Neuronal stem cell (in vitro differentiated cells): Measurements from ENCODE around the gene FOXL3.
A peak's percentile ranks its signal among the peaks of the same experiment; 100 is the strongest.

ENCODE experiments used
- DNase-seq: peaks from one replicate; pipeline ENCODE4 v3.0.0-alpha.2; 2013; ENCODE audit warnings: low spot score
- H2AFZ ChIP-seq: one replicate; pipeline ENCODE4 v1.6.1; 2013; ENCODE audit warnings: mild to moderate bottlenecking, low read length, inconsistent platforms
- H2AK5ac ChIP-seq: 2 replicates; pipeline ENCODE4 v1.6.1; 2013; ENCODE audit warnings: low read depth, mild to moderate bottlenecking, inconsistent platforms, low read length, moderate library complexity, mixed read lengths
- H2BK120ac ChIP-seq: 2 replicates; pipeline ENCODE4 v1.6.1; 2013; ENCODE audit warnings: low read depth, mild to moderate bottlenecking, inconsistent platforms, low read length, moderate library complexity, mixed read lengths
- H2BK12ac ChIP-seq: one replicate; pipeline ENCODE4 v1.6.1; 2013; ENCODE audit warnings: low read length, inconsistent platforms
- H2BK15ac ChIP-seq: 2 replicates; pipeline ENCODE4 v1.6.1; 2013; ENCODE audit warnings: mild to moderate bottlenecking, low read length, inconsistent platforms, mixed read lengths
- H2BK5ac ChIP-seq: one replicate; pipeline ENCODE4 v1.6.1; 2013; ENCODE audit warnings: inconsistent platforms, mild to moderate bottlenecking, low read length, moderate library complexity
- H3K14ac ChIP-seq: one replicate; pipeline ENCODE4 v1.6.1; 2013; ENCODE audit warnings: low read length, inconsistent platforms
- H3K18ac ChIP-seq: 2 replicates; pipeline ENCODE4 v1.6.1; 2013; ENCODE audit warnings: low read length, inconsistent platforms
- H3K23ac ChIP-seq: 2 replicates; pipeline ENCODE4 v1.6.1; 2013; ENCODE audit warnings: low read depth, mild to moderate bottlenecking, mixed read lengths, low read length, inconsistent platforms; ENCODE audit not compliant: poor library complexity
- H3K27ac ChIP-seq: replicated peaks from 3 replicates; pipeline ENCODE4 v1.5.1; 2013; ENCODE audit warnings: low read length, inconsistent platforms
- H3K27me3 ChIP-seq, 3 experiments: 2 replicates each; pipeline ENCODE4 v1.6.1; 2013; ENCODE audit warnings: low read length in 3 of 3, mild to moderate bottlenecking in 2 of 3, inconsistent platforms in 1 of 3, low read depth in 1 of 3, mixed read lengths in 1 of 3, moderate library complexity in 1 of 3; ENCODE audit not compliant: control insufficient read depth in 3 of 3, insufficient read depth in 3 of 3
- H3K36me3 ChIP-seq, 2 donors: replicated peaks in 1 of 2; 2 replicates each; pipeline ENCODE4 v1.6.1; 2013; ENCODE audit warnings: low read length in 2 of 2; ENCODE audit not compliant: control insufficient read depth in 2 of 2, insufficient read depth in 2 of 2
- H3K4ac ChIP-seq: 2 replicates; pipeline ENCODE4 v1.6.1; 2013; ENCODE audit warnings: inconsistent platforms, mild to moderate bottlenecking, low read length, moderate library complexity
- H3K4me1 ChIP-seq, 2 donors: 1 replicate in 1 of 2; 2 replicates in 1 of 2; pipeline ENCODE4 v1.6.1; 2013; ENCODE audit warnings: low read length in 2 of 2, low read depth in 1 of 2; ENCODE audit not compliant: control insufficient read depth in 2 of 2, insufficient read depth in 1 of 2
- H3K4me2 ChIP-seq: one replicate; pipeline ENCODE4 v1.6.1; 2013; ENCODE audit warnings: mild to moderate bottlenecking, low read length, inconsistent platforms; ENCODE audit not compliant: insufficient read depth, poor library complexity, severe bottlenecking
- H3K4me3 ChIP-seq, 2 donors: 2 replicates each; pipeline ENCODE4 v1.5.1; 2013; ENCODE audit warnings: low read length in 2 of 2, mild to moderate bottlenecking in 2 of 2, inconsistent platforms in 1 of 2, moderate library complexity in 1 of 2
- H3K79me1 ChIP-seq: one replicate; pipeline ENCODE4 v1.6.1; 2013; ENCODE audit warnings: low read depth, mild to moderate bottlenecking, inconsistent platforms, low read length, moderate library complexity
- H3K9ac ChIP-seq: one replicate; pipeline ENCODE4 v1.6.1; 2013; ENCODE audit warnings: mild to moderate bottlenecking, low read depth, low read length, inconsistent platforms; ENCODE audit not compliant: poor library complexity
- H3K9me3 ChIP-seq, 2 donors: replicated peaks in 1 of 2; 2 replicates each; pipeline versions ENCODE3 to v1.6.1; 2013; ENCODE audit warnings: low read length in 2 of 2, mild to moderate bottlenecking in 2 of 2, inconsistent platforms in 1 of 2, low read depth in 1 of 2, mixed read lengths in 1 of 2, moderate library complexity in 1 of 2; ENCODE audit not compliant: control insufficient read depth in 2 of 2, insufficient read depth in 1 of 2
- H4K8ac ChIP-seq: one replicate; pipeline ENCODE4 v1.6.1; 2013; ENCODE audit warnings: low read depth, mild to moderate bottlenecking, inconsistent platforms, low read length, moderate library complexity
- H4K91ac ChIP-seq: one replicate; pipeline ENCODE4 v1.6.1; 2013; ENCODE audit warnings: low read length, low read depth, mild to moderate bottlenecking, inconsistent platforms; ENCODE audit not compliant: poor library complexity
- WGBS, 2 donors: extraction: QIAGEN DNeasy Blood & Tissue Kit; methylation state at CpG; one replicate each; pipeline ENCODE4 v1.1.7; 2013; ENCODE audit warnings: missing lambda C conversion rate in 2 of 2, mixed read lengths in 1 of 2; ENCODE audit not compliant: insufficient read length in 2 of 2, insufficient replicate concordance in 1 of 2; ENCODE audit errors: extremely low coverage in 2 of 2; 5-methylcytosine and 5-hydroxymethylcytosine counted together

FOXL3 gene

DNA sequence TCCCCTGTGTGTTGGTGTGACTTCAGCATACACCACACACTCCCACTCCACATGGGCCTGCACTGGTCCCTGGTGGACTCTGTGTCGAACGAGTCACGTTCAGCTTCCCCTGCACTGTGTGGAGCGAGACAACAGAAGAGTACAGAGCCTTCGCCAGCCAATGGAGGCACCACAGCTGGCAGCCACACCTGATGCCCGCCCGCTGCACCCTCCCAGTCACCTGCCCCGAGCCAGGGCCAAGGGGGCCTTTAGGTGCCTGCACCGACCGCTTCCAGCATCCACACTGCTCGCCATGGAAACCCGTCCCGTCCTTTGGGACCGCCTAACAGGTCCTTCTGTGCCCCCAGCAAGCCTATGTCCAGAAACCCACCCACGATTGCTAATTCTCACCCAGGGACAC, 9.2 kb downstream of the FOXL3 start:
- Histone ChIP-seq H2BK12ac (no peak overlapping the region), H4K8ac (no peak overlapping the region), H2BK15ac (peak overlapping the region; percentile 55), H3K9ac (no peak overlapping the region), H2BK120ac (no peak overlapping the region), H3K36me3 (no peaks in the 10 kb centered on the region), H2AFZ (no peak overlapping the region), H3K9me3 (peaks cover 0 to 3% of the 10 kb centered on the region in 2 donors), H3K14ac (peak overlapping the region; percentile 31), H3K79me1 (no peaks in the 10 kb centered on the region), H3K4me2 (no peak overlapping the region), H2AK5ac (peak overlapping the region; percentile 60), H3K23ac (no peak overlapping the region), H2BK5ac (no peak overlapping the region), H3K4me1 (peaks cover 0 to 3% of the 10 kb centered on the region in 2 donors), H3K27ac (no peak overlapping the region), H3K4ac (no peak overlapping the region), H3K27me3 (peaks cover 0 to 18% (median 0%) of the 10 kb centered on the region in 3 experiments), H3K4me3 (no peak overlapping the region), H3K18ac (peak overlapping the region; percentile 83), H4K91ac (no peak overlapping the region)
- no peak for DNase-seq
- no CpG with 5 or more reads among the region's 15 CpGs for WGBS, 2 donors

- peak overlapping the region; percentile 13 for H2AK5ac ChIP-seq
- H3K4me1 ChIP-seq, result peaks cover 0 to 3% of the 10 kb centered on the region in 2 donors
- no CpG with 5 or more reads among the region's 16 CpGs for WGBS, 2 donors
- H2BK120ac ChIP-seq, result no peak overlapping the region
- no peak overlapping the region for H3K9ac ChIP-seq
- no peak overlapping the region for H3K4ac ChIP-seq
- no peak overlapping the region for H4K8ac ChIP-seq
- H3K4me3 ChIP-seq, result no peak overlapping the region
- no peaks in the 10 kb centered on the region for H3K79me1 ChIP-seq
- no peaks in the 10 kb centered on the region for H3K36me3 ChIP-seq
- H3K18ac ChIP-seq, result peak overlapping the region; percentile 41
- no peak overlapping the region for H2BK5ac ChIP-seq
- H2BK12ac ChIP-seq, result no peak overlapping the region
- H3K27ac ChIP-seq, result no peak overlapping the region
- peak overlapping the region; percentile 77 for H3K14ac ChIP-seq
- peaks cover 0 to 18% (median 0%) of the 10 kb centered on the region in 3 experiments for H3K27me3 ChIP-seq
- H3K23ac ChIP-seq, result no peak overlapping the region
- peak overlapping the region; percentile 82 for H2BK15ac ChIP-seq
- no peak overlapping the region for H3K4me2 ChIP-seq
- no peak overlapping the region for H2AFZ ChIP-seq
- DNase-seq, result no peak
- no peak overlapping the region for H4K91ac ChIP-seq
- peaks cover 0 to 6% of the 10 kb centered on the region in 2 donors for H3K9me3 ChIP-seq
These were observed 9.7 kb downstream of the FOXL3 start for GRCh38 chr7:299628-300027.

- Histone ChIP-seq H3K4me2 (no peak overlapping the region), H3K4ac (no peak overlapping the region), H3K4me1 (peaks cover 0 to 3% of the 10 kb centered on the region in 2 donors), H3K9me3 (peaks cover 0 to 6% of the 10 kb centered on the region in 2 donors), H3K18ac (peak overlapping the region; percentile 41), H3K4me3 (no peak overlapping the region), H2BK120ac (no peak overlapping the region), H4K8ac (no peak overlapping the region), H2BK12ac (no peak overlapping the region), H2AK5ac (no peak overlapping the region), H2BK5ac (no peak overlapping the region), H4K91ac (no peak overlapping the region), H2BK15ac (no peak overlapping the region), H3K79me1 (no peaks in the 10 kb centered on the region), H3K27me3 (peaks cover 0 to 18% (median 0%) of the 10 kb centered on the region in 3 experiments), H3K9ac (no peak overlapping the region), H3K14ac (peak overlapping the region; percentile 77), H2AFZ (no peak overlapping the region), H3K36me3 (no peaks in the 10 kb centered on the region), H3K27ac (no peak overlapping the region), H3K23ac (no peak overlapping the region)
- no CpG with 5 or more reads among the region's 10 CpGs for WGBS, 2 donors
- DNase-seq, result no peak
These were observed 10.1 kb downstream of the FOXL3 start for GRCh38 chr7:300048-300447.

DNA sequence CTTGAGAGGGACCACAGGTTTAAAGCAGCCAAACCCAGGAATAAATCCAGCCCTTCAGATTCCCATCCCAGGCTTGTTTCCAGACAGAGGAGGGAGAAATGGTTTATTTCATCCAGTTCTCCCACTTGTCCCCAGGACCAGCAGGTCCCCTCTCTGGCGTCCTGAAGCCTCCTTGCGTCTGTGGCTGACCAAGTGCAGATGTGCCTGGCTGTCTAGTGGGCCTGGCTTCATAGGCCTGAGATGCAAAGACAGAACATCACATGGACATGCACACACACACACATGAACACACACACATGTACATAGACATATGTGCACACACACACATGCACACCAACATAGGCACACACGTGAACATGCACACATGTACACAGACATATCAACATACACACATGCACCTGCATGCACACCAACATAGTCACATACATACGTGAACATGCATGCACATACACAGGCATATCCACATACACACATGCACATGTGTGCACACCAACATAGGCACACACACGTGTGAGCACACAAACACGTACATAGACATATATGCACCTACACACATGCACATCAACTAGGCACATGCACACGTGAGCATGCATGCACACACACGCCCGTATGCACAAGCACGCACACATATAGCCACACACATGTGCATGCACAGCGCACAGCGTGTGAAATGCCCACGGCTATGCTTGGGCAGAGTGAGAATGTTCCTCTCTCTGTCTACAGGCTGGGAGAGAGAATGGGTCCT, 10.7 kb downstream of the FOXL3 start:
- H3K27ac ChIP-seq, result no peak overlapping the region

More for the DNA sequence above, 10.7 kb downstream of the FOXL3 start:
- peak overlapping the region; percentile 32 for H3K23ac ChIP-seq
- no peak overlapping the region for H3K4me2 ChIP-seq
- H3K18ac ChIP-seq, result peak overlapping the region; percentile 79
- H3K27me3 ChIP-seq, result peaks cover 0 to 18% (median 0%) of the 10 kb centered on the region in 3 experiments
- H3K4ac ChIP-seq, result no peak overlapping the region
- H3K36me3 ChIP-seq, result no peaks in the 10 kb centered on the region
- WGBS, 2 donors, result no CpG with 5 or more reads among the region's 13 CpGs
- peaks cover 0 to 3% of the 10 kb centered on the region in 2 donors for H3K4me1 ChIP-seq
- H3K4me3 ChIP-seq, result peak overlapping the region in 1 of 2 donors; percentile 51
- no peak overlapping the region for H2AFZ ChIP-seq
- no peak for DNase-seq
- H2AK5ac ChIP-seq, result peak overlapping the region; percentile 51
- peak overlapping the region; percentile 56 for H3K14ac ChIP-seq
- no peak overlapping the region for H2BK120ac ChIP-seq
- no peak overlapping the region for H2BK15ac ChIP-seq
- peak overlapping the region; percentile 23 for H4K8ac ChIP-seq
- H2BK12ac ChIP-seq, result peak overlapping the region; percentile 0
- no peak overlapping the region for H2BK5ac ChIP-seq
- no peaks in the 10 kb centered on the region for H3K79me1 ChIP-seq
- H4K91ac ChIP-seq, result no peak overlapping the region
- H3K9me3 ChIP-seq, result peaks cover 0 to 6% of the 10 kb centered on the region in 2 donors
- H3K9ac ChIP-seq, result peak overlapping the region; percentile 80
